GM23248 (cell line): ENCODE measurements around the gene MINDY4. TPM values are rescaled to one million over a fixed set of nuclear protein-coding genes. Genes with fewer than 3 reads are reported as not detected.

Experiments
- DNase-seq: peaks from one replicate; pipeline ENCODE4 v3.0.0-alpha.2; 2015
- H2AFZ ChIP-seq: fragments of 200-600 bp; sonication (generic); 2 replicates; pipeline ENCODE4 v1.6.1; 2016; ENCODE audit warnings: antibody characterized with exemption
- H3F3A ChIP-seq: fragments of 200-600 bp; sonication (generic); 2 replicates; pipeline ENCODE4 v1.6.1; 2016; ENCODE audit warnings: mild to moderate bottlenecking, antibody characterized with exemption, mixed run types; ENCODE audit not compliant: insufficient read depth
- H3K27ac ChIP-seq: fragments of 200-600 bp; sonication (generic); 2 replicates; pipeline ENCODE4 v1.5.1; 2016; ENCODE audit warnings: mild to moderate bottlenecking
- H3K27me3 ChIP-seq: fragments of 200-600 bp; sonication (generic); replicated peaks from 2 replicates; pipeline ENCODE4 v1.6.1; 2016; ENCODE audit warnings: mild to moderate bottlenecking; ENCODE audit not compliant: insufficient read depth
- H3K36me3 ChIP-seq: fragments of 200-600 bp; sonication (generic); 2 replicates; pipeline ENCODE4 v1.6.1; 2016; ENCODE audit warnings: low read depth, mild to moderate bottlenecking
- H3K4me1 ChIP-seq: fragments of 200-600 bp; sonication (generic); 2 replicates; pipeline ENCODE4 v1.6.1; 2016; ENCODE audit warnings: mild to moderate bottlenecking; ENCODE audit not compliant: insufficient read depth
- H3K4me2 ChIP-seq: fragments of 200-600 bp; sonication (generic); one replicate; pipeline ENCODE4 v1.6.1; 2016; ENCODE audit warnings: mild to moderate bottlenecking; ENCODE audit not compliant: unreplicated experiment
- H3K4me3 ChIP-seq: fragments of 200-600 bp; sonication (generic); 2 replicates; pipeline ENCODE4 v1.5.1; 2016; ENCODE audit warnings: mild to moderate bottlenecking
- H3K79me2 ChIP-seq: fragments of 200-600 bp; sonication (generic); 2 replicates; pipeline ENCODE4 v1.6.1; 2016; ENCODE audit warnings: mild to moderate bottlenecking; ENCODE audit not compliant: insufficient read depth
- H3K9ac ChIP-seq: fragments of 200-600 bp; sonication (generic); 2 replicates; pipeline ENCODE4 v1.6.1; 2016; ENCODE audit warnings: mild to moderate bottlenecking
- H3K9me2 ChIP-seq: fragments of 200-600 bp; sonication (generic); 2 replicates; pipeline ENCODE4 v1.6.1; 2016; ENCODE audit warnings: mixed run types, mild to moderate bottlenecking, moderate library complexity; ENCODE audit not compliant: insufficient read depth
- H3K9me3 ChIP-seq: fragments of 200-600 bp; sonication (generic); one replicate; pipeline ENCODE4 v1.6.1; 2017; ENCODE audit warnings: low read depth
- H4K20me1 ChIP-seq: fragments of 200-600 bp; sonication (generic); 2 replicates; pipeline ENCODE4 v1.6.0; 2016; ENCODE audit not compliant: insufficient read depth
- EZH2 ChIP-seq: fragments of 200-600 bp; sonication (generic); IDR thresholded peaks from 2 replicates; pipeline ENCODE4 v1.6.1; 2018; ENCODE audit warnings: antibody characterized with exemption, mild to moderate bottlenecking; ENCODE audit not compliant: insufficient read depth, poor library complexity, severe bottlenecking
- EZH2phosphoT487 ChIP-seq: fragments of 200-600 bp; sonication (generic); IDR thresholded peaks from 2 replicates; pipeline ENCODE4 v1.6.1; 2018; ENCODE audit warnings: antibody characterized with exemption, moderate library complexity, mild to moderate bottlenecking, low read depth; ENCODE audit not compliant: insufficient read depth
- WGBS, 2 experiments: methylation state at CpG; one replicate each; pipeline ENCODE4 v1.1.6; 2015 to 2017; ENCODE audit warnings: low lambda C conversion rate in 2 of 2, low coverage in 1 of 2; ENCODE audit errors: missing lambda C conversion rate in 2 of 2; 5-methylcytosine and 5-hydroxymethylcytosine counted together
- in situ Hi-C: fragments of 300-500 bp; cut with MboI; formaldehyde crosslinking; loops from 2 replicates; pipeline ENCODE4 v1.15.0; 2020
- polyA plus RNA-seq: library from polyadenylated mRNA; unstranded; fragments of >200 nt; fragmentation: Nextera tagmentation; extraction: Ambion mirVana; gene quantifications from 2 replicates; pipeline ENCODE4 v1.2.1, GENCODE V29; 2016
- total RNA-seq: library from RNA; depleted of rRNA; stranded (reverse); fragments of >200 nt; shearing (Covaris generic); gene quantifications from 2 replicates; pipeline ENCODE4 v1.2.3, GENCODE V29; 2014; rRNA removed

Gene MINDY4
- total and polyA plus RNA-seq, 2 experiments from 2014 or later: 2.5 to 3.5 TPM

DNA sequence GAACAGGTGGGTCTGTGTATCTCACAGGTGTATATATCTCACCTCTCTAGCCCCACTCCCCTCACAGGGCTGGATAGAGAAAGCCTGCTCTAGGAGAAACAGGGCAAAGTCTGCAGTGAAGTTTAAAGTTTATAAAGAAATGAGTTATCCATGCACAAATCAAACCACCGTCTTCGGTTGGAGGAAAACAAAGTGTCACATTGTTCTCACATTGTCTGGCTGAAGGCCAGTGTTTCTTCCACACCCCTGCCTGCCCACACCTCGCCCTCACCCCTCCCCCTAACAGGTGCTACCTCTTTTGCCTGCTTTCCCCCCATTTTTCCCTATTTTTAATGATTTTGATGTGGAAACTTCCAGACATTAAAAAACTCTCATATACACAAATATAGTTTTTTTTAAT, 166.2 kb downstream of the MINDY4 start:
- in situ Hi-C loops: no loop called here
- Histone ChIP-seq H3K27me3 (peaks cover 42% of the 10 kb centered on the region), H3K9me3 (no peaks in the 10 kb centered on the region), H3F3A (no peaks in the 10 kb centered on the region), H2AFZ (no peak overlapping the region), H3K4me2 (no peak overlapping the region), H4K20me1 (no peaks in the 10 kb centered on the region), H3K9ac (no peak overlapping the region), H3K79me2 (no peaks in the 10 kb centered on the region), H3K4me3 (no peak overlapping the region), H3K27ac (no peak overlapping the region), H3K36me3 (no peaks in the 10 kb centered on the region), H3K4me1 (no peaks in the 10 kb centered on the region), H3K9me2 (no peaks in the 10 kb centered on the region)
- WGBS, 2 experiments: 46 to 54% methylated on average over 3 of the region's 3 CpGs
- TF ChIP-seq EZH2: no peak
- no peak for TF ChIP-seq EZH2phosphoT487
- no peak for DNase-seq

DNA sequence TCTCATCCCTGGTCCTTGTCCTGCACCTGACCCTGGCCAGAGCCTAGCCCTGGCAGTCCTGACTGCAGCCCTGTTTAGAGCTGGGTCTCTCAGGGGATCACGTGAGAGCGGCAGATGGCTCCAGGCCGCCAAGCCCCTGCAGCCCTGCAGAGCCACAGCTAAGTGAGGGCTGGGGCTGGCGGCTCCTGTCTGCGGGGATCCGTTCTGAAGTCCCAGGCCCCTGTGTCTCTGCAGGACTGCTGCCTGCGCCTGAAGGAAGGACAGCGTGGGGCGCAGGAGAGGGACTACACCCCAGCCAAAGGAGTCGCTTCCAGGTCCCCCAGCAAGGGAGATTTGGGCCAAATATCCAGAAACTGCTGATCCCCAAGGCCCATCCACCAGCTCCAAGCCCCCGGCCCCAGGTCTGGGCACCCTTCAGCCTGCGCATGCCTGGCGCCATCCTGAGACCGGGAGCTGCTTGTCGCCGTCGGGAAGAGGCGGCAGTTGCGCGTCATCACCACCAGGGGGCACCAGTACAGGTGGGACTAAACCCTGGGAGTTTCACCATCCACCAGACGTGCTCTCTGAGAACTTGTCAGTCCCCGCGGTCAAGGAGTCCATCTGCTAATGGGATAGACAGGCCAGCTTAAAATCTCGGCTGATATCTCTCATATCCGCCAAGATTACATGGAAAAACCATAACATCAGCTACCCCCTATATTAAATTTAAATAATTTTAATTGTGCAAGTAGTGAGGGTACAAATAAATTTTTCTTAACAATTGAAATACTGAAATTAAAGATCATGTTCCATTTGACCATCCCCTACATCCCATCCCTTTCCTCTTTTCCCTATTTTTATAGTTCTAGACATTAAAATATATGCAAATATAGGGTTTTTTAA, 167.5 kb downstream of the MINDY4 start:
- Histone ChIP-seq H3K4me3 (no peak overlapping the region), H3F3A (no peaks in the 10 kb centered on the region), H3K36me3 (no peaks in the 10 kb centered on the region), H3K9me2 (no peaks in the 10 kb centered on the region), H4K20me1 (no peaks in the 10 kb centered on the region), H3K79me2 (no peaks in the 10 kb centered on the region), H3K27ac (no peak overlapping the region), H3K9me3 (no peaks in the 10 kb centered on the region), H3K9ac (no peak overlapping the region), H3K4me2 (no peak overlapping the region), H2AFZ (no peak overlapping the region), H3K4me1 (no peaks in the 10 kb centered on the region), H3K27me3 (peaks cover 53% of the 10 kb centered on the region)
- in situ Hi-C loops: no loop called here
- 25 to 27% methylated on average over 24 to 25 of the region's 25 CpGs for WGBS, 2 experiments
- peak; percentile 62 for DNase-seq
- TF ChIP-seq EZH2phosphoT487: no peak
- no peak for TF ChIP-seq EZH2

DNA sequence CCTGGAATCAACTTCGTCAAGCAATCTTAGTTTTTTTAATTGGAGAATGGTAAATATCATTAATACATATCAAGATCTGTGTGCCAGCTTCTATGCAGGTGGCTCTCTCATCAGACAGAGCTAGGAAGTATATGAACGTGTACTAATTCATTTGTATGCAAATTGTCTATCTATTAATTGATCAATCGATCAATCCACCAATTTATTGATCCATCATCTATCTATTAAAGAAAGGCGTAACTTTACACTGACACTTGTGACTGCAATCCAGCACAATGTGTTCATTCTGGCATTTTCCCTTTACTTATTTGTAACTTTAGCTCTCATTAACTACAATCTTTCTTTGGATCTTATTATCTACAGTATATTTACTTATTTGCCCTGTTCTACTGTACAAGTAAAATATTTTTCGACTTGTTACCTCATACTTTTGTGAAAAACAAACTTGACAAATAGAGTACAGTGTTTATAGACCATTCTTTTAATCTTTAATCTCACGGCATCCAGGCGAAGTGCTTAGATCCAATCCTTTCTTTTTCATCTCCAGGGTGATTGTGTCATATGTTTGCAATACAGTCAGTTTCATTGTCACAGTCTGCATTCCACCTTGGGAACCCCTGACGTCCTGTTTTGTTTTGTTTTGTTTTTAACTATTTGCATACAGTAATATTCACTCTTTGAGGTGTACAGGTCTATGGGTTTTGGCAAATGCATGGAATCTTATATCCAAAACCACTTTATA, 170.5 kb downstream of the MINDY4 start:
- Histone ChIP-seq H3K4me1 (no peaks in the 10 kb centered on the region), H2AFZ (no peak overlapping the region), H3K4me3 (no peak overlapping the region), H3K27me3 (peaks cover 68% of the 10 kb centered on the region), H3K4me2 (no peak overlapping the region), H3K27ac (no peak overlapping the region), H3K9me2 (no peaks in the 10 kb centered on the region), H3K79me2 (no peaks in the 10 kb centered on the region), H3F3A (no peaks in the 10 kb centered on the region), H3K9me3 (peaks cover 6% of the 10 kb centered on the region), H3K36me3 (no peaks in the 10 kb centered on the region), H4K20me1 (no peaks in the 10 kb centered on the region), H3K9ac (no peak overlapping the region)
- WGBS, 2 experiments: 26 to 28% methylated on average over 8 of the region's 8 CpGs
- TF ChIP-seq EZH2: no peak
- TF ChIP-seq EZH2phosphoT487: no peak
- in situ Hi-C loops: no loop called here
- DNase-seq: no peak

Other genes with a start within 250 kb of the MINDY4 start
- gene GARS1, start 176.5 kb upstream of the MINDY4 start, total RNA-seq: 232 and 313 TPM in 2 replicates
- gene GARS1, start 176.5 kb upstream of the MINDY4 start, polyA plus RNA-seq: 471 and 498 TPM in 2 replicates
- gene CRHR2, start 89.0 kb upstream of the MINDY4 start, total RNA-seq: not detected in 2 replicates
- gene CRHR2, start 89.0 kb upstream of the MINDY4 start, polyA plus RNA-seq: 0.05 TPM in 1 of 2 replicates, not detected in the other
- gene INMT, start 19.3 kb upstream of the MINDY4 start, total RNA-seq: 0.13 TPM in 1 of 2 replicates, not detected in the other
- gene INMT, start 19.3 kb upstream of the MINDY4 start, polyA plus RNA-seq: 0.09 TPM in 2 replicates
- gene AQP1, start 140.4 kb downstream of the MINDY4 start, total RNA-seq: 0.54 and 1.1 TPM in 2 replicates
- 0.33 and 0.34 TPM in 2 replicates for gene AQP1, start 140.4 kb downstream of the MINDY4 start, polyA plus RNA-seq
- not detected in 2 replicates for gene GHRHR, start 192.5 kb downstream of the MINDY4 start, total RNA-seq
- gene GHRHR, start 192.5 kb downstream of the MINDY4 start, polyA plus RNA-seq: not detected in 2 replicates